ENCODE data around the gene ZNF285.
"Not testable (repeated sequence)": the region's sequence is repeated elsewhere in the genome, so short reads cannot be mapped to it uniquely, and the experiment has no call there.

Gene ZNF285

GRCh38 chr19:44401139-44402115, at the start of gene ZNF285:
TSS of gene ZNF285 (minus strand) at chr19:44401608. CDS start at chr19:44397213, 4,395 bp downstream.
- peaks cover 4% of the 10 kb centered on the region for H3K4me1 Mint-ChIP-seq (ENCODE audit: low read depth)
- peak within 1 kb of the TSS; percentile 11 for H3K27ac Mint-ChIP-seq
- H3K9me3 Mint-ChIP-seq, result peaks cover 44% of the 10 kb centered on the region
- peak within 1 kb of the TSS; percentile 77 for H3K4me3 Mint-ChIP-seq
- no peaks in the 10 kb centered on the region for H3K27me3 Mint-ChIP-seq (ENCODE audit: low read depth)
- H3K36me3 Mint-ChIP-seq (ENCODE audit: low read depth), result peaks cover 3% of the 10 kb centered on the region

DNA sequence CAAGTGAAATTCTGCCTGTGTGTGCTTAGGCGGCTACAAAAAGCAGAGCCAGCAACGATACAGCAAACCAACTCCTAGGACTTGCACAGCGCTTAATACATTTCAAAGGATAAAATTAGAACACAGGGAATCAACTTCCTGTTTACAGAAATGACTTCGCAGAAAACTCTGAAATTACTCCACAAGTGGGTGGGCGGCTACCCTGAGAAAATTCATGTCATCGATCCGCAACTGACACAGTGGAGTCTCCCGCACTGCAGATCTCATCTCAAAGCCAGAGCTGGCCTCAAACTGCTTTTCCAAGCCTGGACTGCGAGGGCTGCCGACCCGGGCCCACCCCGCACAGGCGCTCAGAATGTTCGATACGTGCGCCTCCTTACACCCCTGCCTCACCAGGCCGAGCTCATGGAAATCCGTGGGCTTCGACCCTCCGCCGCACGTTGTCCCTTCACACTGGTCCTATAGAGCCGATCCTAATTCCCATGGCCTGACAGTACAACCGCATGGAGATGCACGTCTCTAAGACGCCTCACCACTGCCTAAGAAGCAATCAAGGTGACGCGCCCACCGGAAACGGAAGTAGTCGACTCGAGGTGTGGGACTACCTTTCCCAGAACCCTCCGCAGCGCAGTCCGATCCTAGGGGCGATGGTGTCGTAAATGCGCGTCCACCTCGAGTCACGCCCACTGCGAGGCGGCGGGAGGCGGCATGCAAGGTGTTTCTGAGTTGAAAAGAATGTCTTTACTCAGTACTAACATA, 46.7 kb upstream of the ZNF285 start, which contains the start of gene ZNF229:
Gene ZNF229 (minus strand): TSS at position 557 of the 759 bp plus-strand sequence. CDS start 5,625 bp downstream, outside the sequence.
- H3K27me3 Mint-ChIP-seq (ENCODE audit: low read depth), result no peaks in the 10 kb centered on the region
- H3K4me3 Mint-ChIP-seq, result peak within 1 kb of the TSS; percentile 72
- peaks cover 7% of the 10 kb centered on the region for H3K4me1 Mint-ChIP-seq (ENCODE audit: low read depth)
- no peak within 1 kb of the TSS for H3K27ac Mint-ChIP-seq
- H3K9me3 Mint-ChIP-seq, result peaks cover 82% of the 10 kb centered on the region
- peaks cover 8% of the 10 kb centered on the region for H3K36me3 Mint-ChIP-seq (ENCODE audit: low read depth)

- Mint-ChIP-seq H3K27me3 (ENCODE audit: low read depth) (no peaks in the 10 kb centered on the region), H3K36me3 (ENCODE audit: low read depth) (peaks cover 5% of the 10 kb centered on the region), H3K4me3 (no peak overlapping the region), H3K4me1 (ENCODE audit: low read depth) (no peaks in the 10 kb centered on the region), H3K9me3 (peaks cover 62% of the 10 kb centered on the region), H3K27ac (no peak overlapping the region)
Observed at GRCh38 chr19:44438441-44438840, 37.0 kb upstream of the ZNF285 start.

DNA sequence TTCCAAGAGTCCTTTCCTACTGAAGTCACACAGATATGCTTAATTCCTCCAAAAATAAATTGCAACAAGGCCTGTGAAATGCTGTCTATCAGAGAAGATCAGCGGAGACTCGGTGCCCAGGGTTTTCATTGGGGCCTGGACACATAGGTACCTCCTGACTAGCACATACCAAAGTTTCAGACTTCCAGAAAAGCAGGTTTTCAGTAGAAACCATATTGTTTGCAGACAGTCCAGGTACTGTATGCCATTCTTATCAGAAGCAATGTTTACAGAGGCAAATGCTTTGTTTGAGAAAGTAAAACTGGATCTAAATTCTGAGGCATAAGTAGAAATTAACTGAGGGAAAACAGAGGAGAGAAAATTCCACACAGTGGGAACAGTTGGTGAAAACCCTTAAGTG, 34.0 kb upstream of the ZNF285 start:
- no peak overlapping the region for H3K4me3 Mint-ChIP-seq
- H3K4me1 Mint-ChIP-seq (ENCODE audit: low read depth), result no peaks in the 10 kb centered on the region
- H3K9me3 Mint-ChIP-seq, result peaks cover 68% of the 10 kb centered on the region
- H3K27me3 Mint-ChIP-seq (ENCODE audit: low read depth), result no peaks in the 10 kb centered on the region
- H3K36me3 Mint-ChIP-seq (ENCODE audit: low read depth), result peaks cover 5% of the 10 kb centered on the region
- no peak overlapping the region for H3K27ac Mint-ChIP-seq

GRCh38 chr19:44430956-44431355, 29.5 kb upstream of the ZNF285 start:
- H3K27ac Mint-ChIP-seq, result no peak overlapping the region
- peaks cover 8% of the 10 kb centered on the region for H3K36me3 Mint-ChIP-seq (ENCODE audit: low read depth)
- H3K9me3 Mint-ChIP-seq, result peaks cover 82% of the 10 kb centered on the region
- no peaks in the 10 kb centered on the region for H3K4me1 Mint-ChIP-seq (ENCODE audit: low read depth)
- no peak overlapping the region for H3K4me3 Mint-ChIP-seq
- no peaks in the 10 kb centered on the region for H3K27me3 Mint-ChIP-seq (ENCODE audit: low read depth)

GRCh38 chr19:44415553-44415952, 14.1 kb upstream of the ZNF285 start:
- peaks cover 57% of the 10 kb centered on the region for H3K9me3 Mint-ChIP-seq

DNA sequence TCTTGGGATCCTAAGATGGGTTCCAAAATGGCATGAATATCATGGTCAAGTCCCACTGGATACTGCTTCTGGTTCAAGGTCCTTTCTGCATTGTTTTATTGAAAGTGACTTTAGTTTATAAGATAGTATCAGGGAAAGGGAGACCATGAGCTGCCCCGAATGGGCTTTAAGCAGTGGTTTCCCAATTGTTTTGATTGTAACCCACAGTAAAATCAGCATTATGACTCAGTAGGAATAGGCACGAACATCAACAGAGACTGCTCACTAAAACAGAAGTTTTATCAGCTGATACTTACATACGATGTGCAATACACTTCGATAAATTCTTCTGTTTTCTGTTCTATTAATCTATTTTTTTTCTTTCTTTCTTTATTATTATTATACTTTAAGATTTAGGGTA, 12.1 kb downstream of the ZNF285 start:
- H3K4me3 Mint-ChIP-seq; H3K27ac Mint-ChIP-seq; H3K27me3 Mint-ChIP-seq (ENCODE audit: low read depth); H3K36me3 Mint-ChIP-seq (ENCODE audit: low read depth); H3K4me1 Mint-ChIP-seq (ENCODE audit: low read depth): not testable (repeated sequence)
- peaks cover 61% of the 10 kb centered on the region for H3K9me3 Mint-ChIP-seq

More at GRCh38 chr19:44415553-44415952, 14.1 kb upstream of the ZNF285 start:
- H3K27me3 Mint-ChIP-seq (ENCODE audit: low read depth); H3K4me1 Mint-ChIP-seq (ENCODE audit: low read depth); H3K36me3 Mint-ChIP-seq (ENCODE audit: low read depth); H3K27ac Mint-ChIP-seq; H3K4me3 Mint-ChIP-seq: not testable (repeated sequence)

DNA sequence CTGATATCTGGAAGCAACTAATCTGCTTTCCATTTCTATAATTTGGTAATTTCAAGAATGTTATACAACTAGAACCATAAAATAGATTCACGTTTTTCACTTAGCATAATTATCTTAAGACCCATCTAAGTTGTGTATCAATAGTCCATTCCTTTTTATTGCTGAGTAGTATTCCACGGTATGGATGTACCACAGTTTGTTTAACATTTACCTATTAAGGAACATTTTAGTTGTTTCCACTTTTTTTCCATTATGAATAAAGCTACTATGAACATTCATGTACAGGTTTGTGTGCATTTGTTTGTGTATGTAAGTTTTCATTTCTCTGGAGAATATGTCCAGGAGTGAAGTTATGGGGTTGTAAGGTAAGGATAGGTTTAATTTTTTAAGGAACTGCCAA, 26.6 kb downstream of the ZNF285 start:
- H3K4me3 Mint-ChIP-seq, result no peak overlapping the region
- no peak overlapping the region for H3K27ac Mint-ChIP-seq
- H3K4me1 Mint-ChIP-seq (ENCODE audit: low read depth), result no peaks in the 10 kb centered on the region
- peaks cover 2% of the 10 kb centered on the region for H3K36me3 Mint-ChIP-seq (ENCODE audit: low read depth)
- peaks cover 57% of the 10 kb centered on the region for H3K9me3 Mint-ChIP-seq
- H3K27me3 Mint-ChIP-seq (ENCODE audit: low read depth), result no peaks in the 10 kb centered on the region

- Mint-ChIP-seq H3K27ac (no peak overlapping the region), H3K4me1 (ENCODE audit: low read depth) (no peaks in the 10 kb centered on the region), H3K36me3 (ENCODE audit: low read depth) (peaks cover 2% of the 10 kb centered on the region), H3K27me3 (ENCODE audit: low read depth) (no peaks in the 10 kb centered on the region), H3K9me3 (peaks cover 61% of the 10 kb centered on the region), H3K4me3 (no peak overlapping the region)
Observed at GRCh38 chr19:44371815-44372480, 29.5 kb downstream of the ZNF285 start.

DNA sequence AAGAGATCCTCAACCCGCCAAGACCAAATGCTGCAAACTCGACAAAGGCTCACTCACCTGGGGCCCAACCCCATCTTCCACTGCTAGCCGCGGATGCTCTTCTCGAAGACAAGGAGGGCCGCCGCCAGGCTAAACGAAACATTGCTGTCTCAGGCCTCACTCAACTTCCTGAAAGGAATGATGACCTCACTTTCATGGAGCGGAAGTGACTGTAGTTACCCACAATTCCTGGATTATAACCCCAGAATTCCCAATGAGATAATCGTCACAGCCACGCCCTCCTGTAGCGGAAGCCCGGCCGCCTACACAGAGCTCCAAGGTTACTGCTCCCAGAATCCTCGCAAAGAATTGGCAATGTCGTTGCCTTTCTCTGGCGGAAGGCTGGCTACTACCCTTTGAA, 34.4 kb downstream of the ZNF285 start:
- H3K4me1 Mint-ChIP-seq (ENCODE audit: low read depth), result no peaks in the 10 kb centered on the region
- H3K4me3 Mint-ChIP-seq, result no peak overlapping the region
- H3K36me3 Mint-ChIP-seq (ENCODE audit: low read depth), result no peaks in the 10 kb centered on the region
- no peaks in the 10 kb centered on the region for H3K27me3 Mint-ChIP-seq (ENCODE audit: low read depth)
- peaks cover 48% of the 10 kb centered on the region for H3K9me3 Mint-ChIP-seq
- no peak overlapping the region for H3K27ac Mint-ChIP-seq

GRCh38 chr19:44356383-44357111, 44.9 kb downstream of the ZNF285 start, which contains the start of gene ZNF112:
TSS of gene ZNF112 (minus strand) at chr19:44356680. CDS start at chr19:44340539, 16,141 bp downstream.
- H3K4me1 Mint-ChIP-seq (ENCODE audit: low read depth), result no peaks in the 10 kb centered on the region
- no peaks in the 10 kb centered on the region for H3K36me3 Mint-ChIP-seq (ENCODE audit: low read depth)
- no peak within 1 kb of the TSS for H3K4me3 Mint-ChIP-seq
- H3K27ac Mint-ChIP-seq, result no peak within 1 kb of the TSS
- peaks cover 74% of the 10 kb centered on the region for H3K9me3 Mint-ChIP-seq
- no peaks in the 10 kb centered on the region for H3K27me3 Mint-ChIP-seq (ENCODE audit: low read depth)

DNA sequence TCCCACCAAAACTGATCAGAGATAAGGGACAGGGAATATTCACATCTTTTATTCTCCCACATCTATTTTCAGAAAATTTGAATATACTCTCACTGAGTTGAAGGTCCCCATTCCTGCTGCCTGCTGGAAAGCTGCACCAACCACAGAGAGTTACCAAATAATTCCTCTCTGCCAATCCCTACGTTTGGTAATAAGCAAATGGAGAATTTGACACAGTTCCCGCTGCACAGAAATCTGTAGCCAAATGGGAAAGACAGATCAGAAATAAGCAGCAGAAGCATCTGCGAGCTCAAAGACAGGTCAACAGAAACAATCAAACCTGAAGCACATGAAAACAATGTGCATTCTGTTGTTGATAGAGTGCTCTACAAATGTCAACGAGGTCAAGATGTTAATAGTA, 54.9 kb downstream of the ZNF285 start:
- H3K27me3 Mint-ChIP-seq (ENCODE audit: low read depth), result no peaks in the 10 kb centered on the region
- no peak overlapping the region for H3K27ac Mint-ChIP-seq
- H3K9me3 Mint-ChIP-seq, result peaks cover 59% of the 10 kb centered on the region
- no peak overlapping the region for H3K4me3 Mint-ChIP-seq
- no peaks in the 10 kb centered on the region for H3K4me1 Mint-ChIP-seq (ENCODE audit: low read depth)
- no peaks in the 10 kb centered on the region for H3K36me3 Mint-ChIP-seq (ENCODE audit: low read depth)

DNA sequence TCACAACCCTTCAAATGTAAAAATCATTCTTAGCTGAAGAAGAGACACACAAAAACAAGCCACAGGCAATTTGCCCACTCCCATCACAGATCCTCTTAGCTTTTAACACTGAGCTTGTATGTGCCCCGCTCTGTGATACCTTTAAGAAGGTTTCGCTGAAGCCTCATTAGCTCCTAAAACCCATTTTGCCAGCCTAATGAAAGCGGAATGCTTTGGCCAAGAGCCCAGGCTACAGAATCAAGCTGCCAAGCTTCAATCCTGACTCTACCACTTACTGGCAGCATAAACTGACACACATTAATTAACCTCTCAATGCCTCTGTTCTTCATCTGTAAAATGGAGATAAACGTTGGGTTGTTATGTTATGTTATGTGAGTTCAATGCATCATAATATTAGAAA, 55.4 kb downstream of the ZNF285 start:
- Mint-ChIP-seq H3K4me1 (ENCODE audit: low read depth) (no peaks in the 10 kb centered on the region), H3K27me3 (ENCODE audit: low read depth) (no peaks in the 10 kb centered on the region), H3K36me3 (ENCODE audit: low read depth) (no peaks in the 10 kb centered on the region), H3K4me3 (no peak overlapping the region), H3K9me3 (peaks cover 59% of the 10 kb centered on the region), H3K27ac (no peak overlapping the region)

DNA sequence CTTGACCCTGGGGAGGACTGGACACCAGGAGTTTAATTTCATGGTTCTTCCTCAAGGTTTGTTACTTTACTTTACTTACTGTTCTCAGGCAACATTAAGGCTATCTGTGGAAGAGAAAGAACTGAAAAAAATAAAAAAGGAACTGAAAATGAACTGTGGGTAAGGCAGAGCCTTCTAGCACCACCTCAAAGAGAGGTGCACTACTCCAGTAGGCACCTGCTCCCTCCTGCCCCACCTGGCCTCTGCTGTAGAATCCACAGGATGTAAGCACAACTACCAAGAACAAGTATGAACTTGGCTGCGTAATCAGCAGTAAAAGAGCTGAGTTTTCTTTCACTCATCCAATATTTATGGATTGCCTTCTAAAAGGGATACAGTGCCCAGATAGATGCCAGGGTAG, 57.2 kb downstream of the ZNF285 start:
- Mint-ChIP-seq H3K4me1 (ENCODE audit: low read depth) (no peaks in the 10 kb centered on the region), H3K4me3 (no peak overlapping the region), H3K36me3 (ENCODE audit: low read depth) (no peaks in the 10 kb centered on the region), H3K27me3 (ENCODE audit: low read depth) (no peaks in the 10 kb centered on the region), H3K27ac (no peak overlapping the region), H3K9me3 (peaks cover 50% of the 10 kb centered on the region)
